ENCODE results near the gene GALNTL6. TPM values are rescaled to one million over a fixed set of nuclear protein-coding genes. Genes with fewer than 3 reads are reported as not detected.

The GALNTL6 gene
- total RNA-seq, 4 donors from 2014 or later: 0.26 to 4.0 (median 1.5) TPM; not detected in 1

GRCh38 chr4:172514801-172515200 is 701.6 kb downstream of the GALNTL6 start:
- no peak for DNase-seq (ENCODE audit: low spot score in 2 of 2)
- H3K27me3 ChIP-seq: no peaks in the 10 kb centered on the region
- H3K4me1 ChIP-seq: no peaks in the 10 kb centered on the region
- TF ChIP-seq EP300 (IDR thresholded peaks at IDR 0.05) (no peak), POLR2A (IDR thresholded peaks at IDR 0.05) (no peak), CTCF (IDR thresholded peaks at IDR 0.05) (no peak), POLR2AphosphoS5 (IDR thresholded peaks at IDR 0.05) (no peak)
- no peak overlapping the region for H3K27ac ChIP-seq
- H3K4me3 ChIP-seq: no peak overlapping the region
- no peaks in the 10 kb centered on the region for H3K9me3 ChIP-seq
- no peaks in the 10 kb centered on the region for H3K36me3 ChIP-seq

- H3K27me3 ChIP-seq: no peaks in the 10 kb centered on the region
- H3K9me3 ChIP-seq: no peaks in the 10 kb centered on the region
- H3K36me3 ChIP-seq: no peaks in the 10 kb centered on the region
- DNase-seq (ENCODE audit: low spot score in 2 of 2): no peak
- no peak overlapping the region for H3K4me3 ChIP-seq
- no peaks in the 10 kb centered on the region for H3K4me1 ChIP-seq
- no peak overlapping the region for H3K27ac ChIP-seq
- TF ChIP-seq POLR2AphosphoS5 (IDR thresholded peaks at IDR 0.05) (no peak), CTCF (IDR thresholded peaks at IDR 0.05) (no peak), EP300 (IDR thresholded peaks at IDR 0.05) (no peak), POLR2A (IDR thresholded peaks at IDR 0.05) (no peak)
- 78% methylated on average over 7 of the region's 7 CpGs for WGBS
Observed at GRCh38 chr4:172515266-172515879, 702.2 kb downstream of the GALNTL6 start.

GRCh38 chr4:172517391-172517790 is 704.2 kb downstream of the GALNTL6 start:
- Histone ChIP-seq H3K4me3 (no peak overlapping the region), H3K36me3 (no peaks in the 10 kb centered on the region), H3K9me3 (no peaks in the 10 kb centered on the region), H3K27me3 (no peaks in the 10 kb centered on the region), H3K27ac (no peak overlapping the region), H3K4me1 (no peaks in the 10 kb centered on the region)
- DNase-seq (ENCODE audit: low spot score in 2 of 2): no peak
- 55% methylated on average over 2 of the region's 2 CpGs for WGBS
- TF ChIP-seq POLR2AphosphoS5 (IDR thresholded peaks at IDR 0.05) (no peak), POLR2A (IDR thresholded peaks at IDR 0.05) (no peak), EP300 (IDR thresholded peaks at IDR 0.05) (no peak)

GRCh38 chr4:172521248-172521647 is 708.0 kb downstream of the GALNTL6 start:
- no peaks in the 10 kb centered on the region for H3K9me3 ChIP-seq
- no peaks in the 10 kb centered on the region for H3K36me3 ChIP-seq
- no peaks in the 10 kb centered on the region for H3K4me1 ChIP-seq
- 21% methylated on average over 1 of the region's 1 CpG for WGBS
- TF ChIP-seq CTCF (IDR thresholded peaks at IDR 0.05) (no peak), EP300 (IDR thresholded peaks at IDR 0.05) (no peak), POLR2A (IDR thresholded peaks at IDR 0.05) (no peak)
- no peak overlapping the region for H3K27ac ChIP-seq
- H3K4me3 ChIP-seq: no peak overlapping the region
- no peak for DNase-seq (ENCODE audit: low spot score in 2 of 2)
- no peaks in the 10 kb centered on the region for H3K27me3 ChIP-seq

GRCh38 chr4:172521680-172522079 is 708.5 kb downstream of the GALNTL6 start:
- no peak for DNase-seq (ENCODE audit: low spot score in 2 of 2)
- Histone ChIP-seq H3K4me1 (no peaks in the 10 kb centered on the region), H3K36me3 (no peaks in the 10 kb centered on the region), H3K4me3 (no peak overlapping the region), H3K9me3 (no peaks in the 10 kb centered on the region), H3K27ac (no peak overlapping the region), H3K27me3 (no peaks in the 10 kb centered on the region)
- WGBS: 88% methylated on average over 1 of the region's 1 CpG
- TF ChIP-seq POLR2AphosphoS5 (IDR thresholded peaks at IDR 0.05) (no peak), CTCF (IDR thresholded peaks at IDR 0.05) (no peak), EP300 (IDR thresholded peaks at IDR 0.05) (no peak), POLR2A (IDR thresholded peaks at IDR 0.05) (no peak)

GRCh38 chr4:172543249-172543648 is 730.0 kb downstream of the GALNTL6 start:
- no peak for DNase-seq (ENCODE audit: low spot score in 2 of 2)
- no peaks in the 10 kb centered on the region for H3K27me3 ChIP-seq
- no peaks in the 10 kb centered on the region for H3K36me3 ChIP-seq
- TF ChIP-seq POLR2A (IDR thresholded peaks at IDR 0.05) (no peak), EP300 (IDR thresholded peaks at IDR 0.05) (no peak), POLR2AphosphoS5 (IDR thresholded peaks at IDR 0.05) (no peak), CTCF (IDR thresholded peaks at IDR 0.05) (no peak)
- 71% methylated on average over 4 of the region's 4 CpGs for WGBS
- H3K4me3 ChIP-seq: no peak overlapping the region
- no peak overlapping the region for H3K27ac ChIP-seq
- no peaks in the 10 kb centered on the region for H3K9me3 ChIP-seq
- no peaks in the 10 kb centered on the region for H3K4me1 ChIP-seq

Data from suprapubic skin (tissue), 4 donors.